HepG2 (cell line): ENCODE results near the gene TRMU. TPM values are rescaled to one million over a fixed set of nuclear protein-coding genes. Genes with fewer than 3 reads are reported as not detected.

Source experiments
- ATAC-seq: fragments of 200-7000 bp; cut with Tn5 transposase; 3 replicates; pipeline ENCODE4 v1.9.1; 2020; ENCODE audit warnings: mild to moderate bottlenecking, moderate library complexity
- BruUV-seq: library from RNA; stranded (reverse); fragments of 400-500 nt; replicated peaks from 2 replicates; lab custom pipeline; 2021; lab: Mats Ljungman, UMichigan
- CTCF ChIA-PET: fragments of 300-600 bp; formaldehyde crosslinking; extraction: SDS; loops from one replicate; lab custom pipeline; 2021; ENCODE audit warnings: low total read pairs, inconsistent platforms, low intra/inter-chr PET ratio; lab: Yijun Ruan, JAX
- POLR2A ChIA-PET: fragments of 350-600 bp; sonication (Branson Sonifier 250); formaldehyde crosslinking; loops from one replicate; lab custom pipeline; 2020; ENCODE audit warnings: antibody characterized with exemption, inconsistent platforms; lab: Yijun Ruan, JAX
- DNase-seq: peaks from one replicate; pipeline ENCODE4 v3.0.0-alpha.2; 2015; ENCODE audit warnings: low spot score
- FAIRE-seq: peaks from 3 replicates; lab custom pipeline; 2011; peaks lifted over from hg19 to GRCh38; lab: Jason Lieb, UNC
- H2AFZ ChIP-seq: one replicate; pipeline ENCODE4 v1.6.1; 2011; ENCODE audit warnings: low read length, inconsistent platforms
- H3K27ac ChIP-seq: fragments of 300-600 bp; 3 replicates; pipeline ENCODE4 v1.8.0; 2011; ENCODE audit warnings: mixed run types, mild to moderate bottlenecking, mixed read lengths, low read length, inconsistent platforms; ENCODE audit not compliant: insufficient read depth; ENCODE audit errors: extremely low read length
- H3K27me3 ChIP-seq, 2 experiments: fragments of 200-600 bp in 1 of 2; 2 replicates in 1 of 2; 3 replicates in 1 of 2; pipeline versions ENCODE4 v1.6.0 to v1.8.0; 2011; ENCODE audit warnings: low read length in 2 of 2, mild to moderate bottlenecking in 2 of 2, moderate library complexity in 2 of 2, inconsistent platforms in 1 of 2; ENCODE audit not compliant: insufficient read depth in 2 of 2, control insufficient read depth in 1 of 2
- H3K36me3 ChIP-seq, 2 experiments: fragments of 200-600 bp in 1 of 2; replicated peaks in 1 of 2; 2 replicates in 1 of 2; 3 replicates in 1 of 2; pipeline versions ENCODE4 v1.5.1 to v1.8.0; 2011; ENCODE audit warnings: low read length in 2 of 2, inconsistent platforms in 1 of 2; ENCODE audit not compliant: insufficient read depth in 2 of 2, control insufficient read depth in 1 of 2
- H3K4me1 ChIP-seq: 2 replicates; pipeline ENCODE4 v1.5.1; 2012; ENCODE audit warnings: low read length, inconsistent platforms; ENCODE audit not compliant: insufficient read depth
- H3K4me2 ChIP-seq: 2 replicates; pipeline ENCODE4 v1.6.0; 2011; ENCODE audit warnings: low read depth, low read length, inconsistent platforms
- H3K4me3 ChIP-seq, 3 experiments: fragments of 200-600 bp in 1 of 3; sonication (generic), shearing (Covaris generic) in 1 of 3; replicated peaks in 1 of 3; 2 replicates each; pipeline ENCODE4 v1.5.1; 2011 to 2016; ENCODE audit warnings: low read length in 3 of 3, inconsistent platforms in 2 of 3, low read depth in 2 of 3, mild to moderate bottlenecking in 2 of 3, control low read depth in 1 of 3, mixed read lengths in 1 of 3; ENCODE audit not compliant: insufficient read depth in 1 of 3
- H3K79me2 ChIP-seq: one replicate; pipeline ENCODE4 v1.6.1; 2011; ENCODE audit warnings: low read length, inconsistent platforms; ENCODE audit not compliant: insufficient read depth
- H3K9ac ChIP-seq: 2 replicates; pipeline ENCODE4 v1.6.0; 2011; ENCODE audit warnings: mild to moderate bottlenecking, low read depth, low read length, inconsistent platforms; ENCODE audit not compliant: insufficient read depth
- H3K9me3 ChIP-seq: 2 replicates; pipeline ENCODE4 v1.5.1; 2012; ENCODE audit warnings: mild to moderate bottlenecking, low read length
- H4K20me1 ChIP-seq: 2 replicates; pipeline ENCODE4 v1.6.0; 2011; ENCODE audit warnings: inconsistent platforms, mild to moderate bottlenecking, low read length, moderate library complexity; ENCODE audit not compliant: insufficient read depth
- GTF2F1 ChIP-seq: fragments of 150-350 bp; IDR thresholded peaks from 2 replicates; pipeline ENCODE4 v1.6.1; 2014; ENCODE audit warnings: low read length
- MEIS1 ChIP-seq: sonication (generic); formaldehyde crosslinking; IDR thresholded peaks from 2 replicates; pipeline ENCODE4 v1.9.0; 2021; ENCODE audit warnings: mild to moderate bottlenecking, missing genetic modification reagents, moderate library complexity, borderline replicate concordance
- NFATC3 ChIP-seq: sonication (generic); formaldehyde crosslinking; IDR thresholded peaks from 2 replicates; pipeline ENCODE4 v1.5.1; 2020; ENCODE audit warnings: mild to moderate bottlenecking, missing genetic modification reagents
- NFKB2 ChIP-seq: sonication (generic); formaldehyde crosslinking; IDR thresholded peaks from 2 replicates; pipeline ENCODE4 v1.4.0; 2020; ENCODE audit warnings: missing genetic modification reagents, borderline replicate concordance
- RBM22 ChIP-seq: fragments of 200-400 bp; formaldehyde crosslinking; optimal IDR thresholded peaks from 2 replicates; pipeline ENCODE3; 2017; ENCODE audit warnings: mild to moderate bottlenecking, low read length, moderate library complexity
- TERF1 ChIP-seq: sonication (generic); formaldehyde crosslinking; IDR thresholded peaks from 2 replicates; pipeline ENCODE4 v1.8.0; 2022; ENCODE audit warnings: mild to moderate bottlenecking, missing genetic modification reagents, moderate library complexity
- ZNF224 ChIP-seq: sonication (generic); formaldehyde crosslinking; IDR thresholded peaks from 2 replicates; pipeline ENCODE4 v1.5.0; 2020; ENCODE audit warnings: mild to moderate bottlenecking, missing genetic modification reagents
- ZNF24 ChIP-seq: fragments of 450-650 bp; IDR thresholded peaks from 2 replicates; pipeline ENCODE4 v1.6.1; 2017; ENCODE audit warnings: antibody characterized with exemption, mild to moderate bottlenecking
- ZNF879 ChIP-seq: sonication (generic); formaldehyde crosslinking; IDR thresholded peaks from 2 replicates; pipeline ENCODE4 v1.8.1; 2023; ENCODE audit warnings: missing genetic modification reagents
- ZSCAN20 ChIP-seq: sonication (generic); formaldehyde crosslinking; IDR thresholded peaks from 2 replicates; pipeline ENCODE4 v1.4.0; 2020; ENCODE audit warnings: missing genetic modification reagents, mild to moderate bottlenecking, borderline replicate concordance
- WGBS: methylation state at CpG from one replicate; pipeline ENCODE4 v1.1.6; 2017; ENCODE audit warnings: low lambda C conversion rate; 5-methylcytosine and 5-hydroxymethylcytosine counted together
- in situ Hi-C: cut with HindIII; loops from 2 replicates; pipeline ENCODE4 v1.10.0; 2017; ENCODE audit warnings: low pct_unique_long_range_greater_than_20kb; ENCODE audit not compliant: extremely low pct_ligation_motif_present
- intact Hi-C: fragments of 100-400 bp; cut with micrococcal nuclease; formaldehyde crosslinking; loops from one replicate; pipeline ENCODE4 v1.10.0; 2022; ENCODE audit not compliant: unreplicated experiment
- polyA plus RNA-seq, 8 experiments: library from polyadenylated mRNA; depleted of rRNA in 3 of 8; stranded (reverse) in 7 of 8; unstranded in 1 of 8; fragments of >200 nt; fragmentation: Illumina TruSeq in 4 of 8; extraction: Trizol in 4 of 8; gene quantifications; 2 replicates each; pipeline versions ENCODE4 v1.2.1 to v1.2.3, GENCODE V29; 2011 to 2016; ENCODE audit warnings: low read depth in 4 of 8, missing spikeins in 1 of 8, mixed read lengths in 1 of 8; ENCODE audit not compliant: insufficient read depth in 1 of 8
- total RNA-seq, 5 experiments: library from RNA; depleted of rRNA; stranded (reverse); fragments of >200 nt; fragmentation: Illumina TruSeq; extraction: Trizol; gene quantifications; 2 replicates each; pipeline ENCODE4 v1.2.3, GENCODE V29; 2016; ENCODE audit warnings: low read depth in 1 of 5
- TF ChIP-seq, protein P1 (sequence below): sonication (generic); formaldehyde crosslinking; IDR thresholded peaks from 2 replicates; pipeline ENCODE4 v1.4.0; 2020; ENCODE audit warnings: missing genetic modification reagents
- TF ChIP-seq, protein P2 (sequence below): sonication (generic); formaldehyde crosslinking; IDR thresholded peaks from 2 replicates; pipeline ENCODE4 v1.8.1; 2023; ENCODE audit warnings: missing genetic modification reagents, inconsistent platforms, borderline replicate concordance

The TRMU gene
- total and polyA plus RNA-seq, 2 of the 13 experiments (the other 11 are each of a cell fraction or from before 2014, with no cell fraction given), result 31.0 to 50.2 TPM

DNA sequence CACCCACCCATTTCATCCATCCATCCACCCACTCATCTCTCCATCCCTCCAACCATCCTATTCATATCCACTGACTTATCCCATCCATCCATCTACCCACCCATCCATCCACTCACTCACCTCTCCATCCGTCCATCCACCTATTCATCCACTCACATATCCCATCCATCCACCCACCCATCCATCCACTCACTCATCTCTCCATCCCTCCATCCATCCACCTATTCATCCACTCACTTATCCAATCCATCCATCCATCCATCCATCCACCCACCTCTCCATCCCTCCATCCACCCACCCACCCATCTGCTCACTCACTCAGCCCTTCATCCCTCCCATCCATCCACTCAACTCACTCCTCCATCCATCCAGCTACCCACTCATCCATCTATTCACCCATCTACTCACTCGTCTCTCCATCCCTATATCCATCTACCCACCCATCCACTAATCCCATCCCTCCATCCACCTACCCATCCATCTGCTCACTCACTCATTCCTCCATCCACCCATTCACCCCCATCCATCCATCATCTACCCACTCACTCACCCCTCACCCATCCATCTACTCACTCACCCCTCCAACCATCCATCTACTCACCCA, 36.2 kb downstream of the TRMU start:
- no peak overlapping the region for H3K9ac ChIP-seq
- H3K27me3 ChIP-seq, result no peaks in the 10 kb centered on the region
- no peak for ATAC-seq
- H3K4me2 ChIP-seq, result no peak overlapping the region
- 96% methylated on average over 2 of the region's 2 CpGs for WGBS
- ChIA-PET CTCF (interaction anchor here (1.8 kb wide), 1 partner anchor 19 kb away, joined by 5 read pairs; no protein-coding TSS in a partner anchor), POLR2A (interaction anchor here (1.5 kb wide), 1 partner anchor 9 kb away, joined by 4 read pairs; no protein-coding TSS in a partner anchor)
- no peak overlapping the region for H3K27ac ChIP-seq
- H3K79me2 ChIP-seq, result no peaks in the 10 kb centered on the region
- H3K4me3 ChIP-seq, result no peak overlapping the region
- BruUV-seq, result no TSS peak
- intact Hi-C loops, result no loop called here
- peaks cover 46% of the 10 kb centered on the region for H3K4me1 ChIP-seq
- no peaks in the 10 kb centered on the region for H4K20me1 ChIP-seq
- DNase-seq, result no peak
- no peaks in the 10 kb centered on the region for H3K36me3 ChIP-seq
- no peak for FAIRE-seq
- no peak overlapping the region for H2AFZ ChIP-seq
- H3K9me3 ChIP-seq, result 0 out of 2 replicates have a peak, but pooled peaks cover 5% of the 10 kb centered on the region
- in situ Hi-C loops, result no loop called here
- TF ChIP-seq NFATC3 (CRISPR knock-in tag) (no peak), NFKB2 (CRISPR knock-in tag) (no peak), TERF1 (CRISPR knock-in tag) (no peak), MEIS1 (CRISPR knock-in tag) (no peak), ZNF24 (no peak), GTF2F1 (no peak), ZSCAN20 (CRISPR knock-in tag) (no peak), RBM22 (no peak), ZNF224 (no peak), ZNF879 (CRISPR knock-in tag) (no peak)
- TF ChIP-seq, protein P1, sequence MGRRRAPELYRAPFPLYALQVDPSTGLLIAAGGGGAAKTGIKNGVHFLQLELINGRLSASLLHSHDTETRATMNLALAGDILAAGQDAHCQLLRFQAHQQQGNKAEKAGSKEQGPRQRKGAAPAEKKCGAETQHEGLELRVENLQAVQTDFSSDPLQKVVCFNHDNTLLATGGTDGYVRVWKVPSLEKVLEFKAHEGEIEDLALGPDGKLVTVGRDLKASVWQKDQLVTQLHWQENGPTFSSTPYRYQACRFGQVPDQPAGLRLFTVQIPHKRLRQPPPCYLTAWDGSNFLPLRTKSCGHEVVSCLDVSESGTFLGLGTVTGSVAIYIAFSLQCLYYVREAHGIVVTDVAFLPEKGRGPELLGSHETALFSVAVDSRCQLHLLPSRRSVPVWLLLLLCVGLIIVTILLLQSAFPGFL (CRISPR knock-in tag), result no peak
- TF ChIP-seq, protein P2, sequence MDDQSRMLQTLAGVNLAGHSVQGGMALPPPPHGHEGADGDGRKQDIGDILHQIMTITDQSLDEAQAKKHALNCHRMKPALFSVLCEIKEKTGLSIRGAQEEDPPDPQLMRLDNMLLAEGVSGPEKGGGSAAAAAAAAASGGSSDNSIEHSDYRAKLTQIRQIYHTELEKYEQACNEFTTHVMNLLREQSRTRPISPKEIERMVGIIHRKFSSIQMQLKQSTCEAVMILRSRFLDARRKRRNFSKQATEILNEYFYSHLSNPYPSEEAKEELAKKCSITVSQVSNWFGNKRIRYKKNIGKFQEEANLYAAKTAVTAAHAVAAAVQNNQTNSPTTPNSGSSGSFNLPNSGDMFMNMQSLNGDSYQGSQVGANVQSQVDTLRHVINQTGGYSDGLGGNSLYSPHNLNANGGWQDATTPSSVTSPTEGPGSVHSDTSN (CRISPR knock-in tag), result no peak
